Mammary epithelial cell (primary cell): ENCODE results near the gene CD163L1.

Experiments used
- CTCF ChIP-seq, 2 donors: IDR thresholded peaks in 1 of 2; conservative IDR thresholded peaks in 1 of 2; 2 replicates each; pipeline ENCODE4 v1.5.1; 2011 to 2012; ENCODE audit warnings: inconsistent platforms in 2 of 2, low read length in 2 of 2, mild to moderate bottlenecking in 2 of 2, control low read depth in 1 of 2, low read depth in 1 of 2; ENCODE audit not compliant: insufficient read depth in 1 of 2; ENCODE audit errors: extremely low read depth in 1 of 2
- EZH2 ChIP-seq: IDR thresholded peaks from 2 replicates; pipeline ENCODE4 v1.6.1; 2012; ENCODE audit warnings: low read length, inconsistent platforms, borderline replicate concordance

DNA sequence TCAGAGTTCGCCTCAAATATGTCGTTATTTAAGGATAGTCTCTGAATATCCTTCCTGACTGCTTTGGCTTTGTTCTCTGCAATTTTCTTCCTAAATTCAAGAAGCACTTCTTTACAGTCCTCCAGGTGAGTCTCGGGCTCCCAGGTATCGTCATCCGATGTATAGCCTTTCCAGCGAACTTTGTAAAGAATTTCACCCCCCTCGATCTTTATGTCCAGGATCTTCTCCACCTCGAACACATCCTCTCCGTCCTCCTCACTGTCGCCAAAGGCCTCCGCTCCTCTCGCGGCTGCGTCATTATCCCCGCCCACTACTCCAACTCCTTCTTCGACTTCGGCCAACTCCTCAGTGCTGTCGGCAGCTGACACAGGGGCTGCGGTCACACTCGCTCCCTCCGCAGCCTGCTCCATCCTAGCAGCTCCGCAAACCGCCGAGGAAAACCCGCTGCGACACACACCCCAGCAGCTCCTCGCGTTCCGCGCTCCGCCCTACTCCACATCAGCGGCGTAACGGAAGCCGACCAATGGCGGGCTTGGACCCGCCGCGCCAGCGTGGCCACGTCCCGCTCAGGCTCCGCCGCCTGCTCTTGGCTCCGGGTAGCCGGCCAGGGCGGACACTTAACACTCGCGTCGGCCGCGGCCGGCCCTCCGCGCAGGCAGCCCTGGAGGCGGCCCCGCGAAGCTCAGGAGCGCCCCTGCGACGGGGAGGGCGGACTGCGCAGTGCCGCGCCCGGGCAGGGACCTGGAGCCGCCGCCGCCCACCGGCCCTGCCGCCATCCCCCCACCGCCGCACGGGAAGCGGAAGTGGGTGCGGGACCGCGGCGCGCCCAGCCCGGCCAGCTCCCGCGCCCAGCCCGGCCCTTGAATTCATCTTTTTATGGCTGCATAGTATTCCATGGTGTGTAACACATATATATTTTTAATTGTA, 4.1 kb downstream of the CD163L1 start:
- TF ChIP-seq CTCF (conservative IDR thresholded peaks at IDR 0.05 in 1 of 2, IDR thresholded peaks at IDR 0.05 in 1 of 2; ENCODE audit: extremely low read depth in 1 of 2, insufficient read depth in 1 of 2, low read depth in 1 of 2, low read length in 2 of 2) (no peak), EZH2 (no peak)
